ENCODE measurements around the gene MARCHF2.

MARCHF2 gene

GRCh38 chr19:8473648-8474476 lies 60.8 kb downstream of the MARCHF2 start:
- H3K4me3 ChIP-seq (ENCODE audit: low read length) = no peak overlapping the region
- no peak for DNase-seq (ENCODE audit: low read depth)
- TF ChIP-seq CTCF (IDR thresholded peaks at IDR 0.05; ENCODE audit: insufficient read depth, low read depth, low read length, missing control alignments) = no peak

GRCh38 chr19:8475005-8475404 lies 61.9 kb downstream of the MARCHF2 start:
- TF ChIP-seq CTCF (IDR thresholded peaks at IDR 0.05; ENCODE audit: insufficient read depth, low read depth, low read length, missing control alignments) = no peak
- no peak overlapping the region for H3K4me3 ChIP-seq (ENCODE audit: low read length)
- no peak for DNase-seq (ENCODE audit: low read depth)

- H3K4me3 ChIP-seq (ENCODE audit: low read length) = no peak overlapping the region
- no peak for DNase-seq (ENCODE audit: low read depth)
- no peak for TF ChIP-seq CTCF (IDR thresholded peaks at IDR 0.05; ENCODE audit: insufficient read depth, low read depth, low read length, missing control alignments)
These were observed 63.4 kb downstream of the MARCHF2 start for GRCh38 chr19:8476524-8476923.

GRCh38 chr19:8477889-8478288 lies 64.8 kb downstream of the MARCHF2 start:
- no peak overlapping the region for H3K4me3 ChIP-seq (ENCODE audit: low read length)
- no peak for TF ChIP-seq CTCF (IDR thresholded peaks at IDR 0.05; ENCODE audit: insufficient read depth, low read depth, low read length, missing control alignments)
- DNase-seq (ENCODE audit: low read depth) = no peak

GRCh38 chr19:8478598-8478997 lies 65.5 kb downstream of the MARCHF2 start:
- no peak for TF ChIP-seq CTCF (IDR thresholded peaks at IDR 0.05; ENCODE audit: insufficient read depth, low read depth, low read length, missing control alignments)
- DNase-seq (ENCODE audit: low read depth) = no peak
- no peak overlapping the region for H3K4me3 ChIP-seq (ENCODE audit: low read length)

- no peak for TF ChIP-seq CTCF (IDR thresholded peaks at IDR 0.05; ENCODE audit: insufficient read depth, low read depth, low read length, missing control alignments)
- DNase-seq (ENCODE audit: low read depth) = no peak
- no peak overlapping the region for H3K4me3 ChIP-seq (ENCODE audit: low read length)
These were observed 68.1 kb downstream of the MARCHF2 start for GRCh38 chr19:8481201-8481600.

- H3K4me3 ChIP-seq (ENCODE audit: low read length) = no peak overlapping the region
- no peak for TF ChIP-seq CTCF (IDR thresholded peaks at IDR 0.05; ENCODE audit: insufficient read depth, low read depth, low read length, missing control alignments)
- DNase-seq (ENCODE audit: low read depth) = no peak
These were observed 68.5 kb downstream of the MARCHF2 start for GRCh38 chr19:8481616-8482015.
